Measurements from ENCODE around the gene TET1. TPM values are rescaled to one million over a fixed set of nuclear protein-coding genes. Genes with fewer than 3 reads are reported as not detected.

Gene TET1
- total and polyA plus RNA-seq, 2 of the 13 experiments (the other 11 are each of a cell fraction or from before 2014, with no cell fraction given) = 6.9 to 7.3 TPM

DNA sequence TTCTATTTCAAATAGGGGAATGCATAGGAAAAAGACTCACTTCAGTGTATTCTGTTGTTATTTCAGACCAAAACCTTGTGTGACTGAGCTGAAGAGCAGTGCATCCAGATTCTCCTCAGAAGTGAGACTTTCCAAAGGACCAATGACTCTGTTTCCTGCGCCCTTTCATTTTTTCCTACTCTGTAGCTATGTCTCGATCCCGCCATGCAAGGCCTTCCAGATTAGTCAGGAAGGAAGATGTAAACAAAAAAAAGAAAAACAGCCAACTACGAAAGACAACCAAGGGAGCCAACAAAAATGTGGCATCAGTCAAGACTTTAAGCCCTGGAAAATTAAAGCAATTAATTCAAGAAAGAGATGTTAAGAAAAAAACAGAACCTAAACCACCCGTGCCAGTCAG lies 12.0 kb downstream of the TET1 start:
- Histone ChIP-seq H4K20me1 (ENCODE audit: insufficient read depth, low read length) (peaks cover 6% of the 10 kb centered on the region; the same call in 1 of the 2 replicates), H3K4me1 (ENCODE audit: insufficient read depth, low read length) (peaks cover 14% of the 10 kb centered on the region), H3K27ac (ENCODE audit: extremely low read length, insufficient read depth, low read length) (no peak overlapping the region), H3K79me2 (ENCODE audit: insufficient read depth, low read length) (peaks cover 19% of the 10 kb centered on the region), H3K4me3 (replicated peaks in 1 of 3; ENCODE audit: insufficient read depth in 1 of 3, low read depth in 2 of 3, low read length in 3 of 3) (no peak overlapping the region), H2AFZ (ENCODE audit: low read length) (no peak overlapping the region), H3K4me2 (ENCODE audit: low read depth, low read length) (no peak overlapping the region), H3K36me3 (replicated peaks in 1 of 2; ENCODE audit: control insufficient read depth in 1 of 2, insufficient read depth in 2 of 2, low read length in 2 of 2) (peaks cover 17 to 31% of the 10 kb centered on the region in 2 experiments), H3K27me3 (ENCODE audit: control insufficient read depth in 1 of 2, insufficient read depth in 2 of 2, low read length in 2 of 2) (no peaks in the 10 kb centered on the region), H3K9ac (ENCODE audit: insufficient read depth, low read depth, low read length) (no peak overlapping the region), H3K9me3 (ENCODE audit: low read length) (no peaks in the 10 kb centered on the region)
- CTCF ChIA-PET (ENCODE audit: low intra/inter-chr PET ratio, low total read pairs) = no interaction called here
- no TSS peak for BruUV-seq (replicated peaks)
- TF ChIP-seq GABPA (IDR thresholded peaks at IDR 0.05; ENCODE audit: low read depth, low read length) (no peak), GABPA (CRISPR knock-in tag; IDR thresholded peaks at IDR 0.05; ENCODE audit: low read depth) (no peak), FOXA3 (CRISPR knock-in tag; IDR thresholded peaks at IDR 0.05) (no peak), GPN1 (CRISPR knock-in tag; IDR thresholded peaks at IDR 0.05; ENCODE audit: borderline replicate concordance) (no peak), KLF9 (CRISPR knock-in tag; IDR thresholded peaks at IDR 0.05; ENCODE audit: low read depth) (no peak), ZNF354B (CRISPR knock-in tag; IDR thresholded peaks at IDR 0.05) (no peak), IRF2 (CRISPR knock-in tag; IDR thresholded peaks at IDR 0.05) (no peak), ETV5 (CRISPR knock-in tag; IDR thresholded peaks at IDR 0.05; ENCODE audit: borderline replicate concordance) (no peak), ZNF430 (CRISPR knock-in tag; IDR thresholded peaks at IDR 0.05) (no peak)
- TF ChIP-seq, protein P1, sequence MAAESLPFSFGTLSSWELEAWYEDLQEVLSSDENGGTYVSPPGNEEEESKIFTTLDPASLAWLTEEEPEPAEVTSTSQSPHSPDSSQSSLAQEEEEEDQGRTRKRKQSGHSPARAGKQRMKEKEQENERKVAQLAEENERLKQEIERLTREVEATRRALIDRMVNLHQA (CRISPR knock-in tag; IDR thresholded peaks at IDR 0.05) = no peak
- TF ChIP-seq, protein P2, sequence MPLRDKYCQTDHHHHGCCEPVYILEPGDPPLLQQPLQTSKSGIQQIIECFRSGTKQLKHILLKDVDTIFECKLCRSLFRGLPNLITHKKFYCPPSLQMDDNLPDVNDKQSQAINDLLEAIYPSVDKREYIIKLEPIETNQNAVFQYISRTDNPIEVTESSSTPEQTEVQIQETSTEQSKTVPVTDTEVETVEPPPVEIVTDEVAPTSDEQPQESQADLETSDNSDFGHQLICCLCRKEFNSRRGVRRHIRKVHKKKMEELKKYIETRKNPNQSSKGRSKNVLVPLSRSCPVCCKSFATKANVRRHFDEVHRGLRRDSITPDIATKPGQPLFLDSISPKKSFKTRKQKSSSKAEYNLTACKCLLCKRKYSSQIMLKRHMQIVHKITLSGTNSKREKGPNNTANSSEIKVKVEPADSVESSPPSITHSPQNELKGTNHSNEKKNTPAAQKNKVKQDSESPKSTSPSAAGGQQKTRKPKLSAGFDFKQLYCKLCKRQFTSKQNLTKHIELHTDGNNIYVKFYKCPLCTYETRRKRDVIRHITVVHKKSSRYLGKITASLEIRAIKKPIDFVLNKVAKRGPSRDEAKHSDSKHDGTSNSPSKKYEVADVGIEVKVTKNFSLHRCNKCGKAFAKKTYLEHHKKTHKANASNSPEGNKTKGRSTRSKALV (CRISPR knock-in tag; IDR thresholded peaks at IDR 0.05) = no peak
- WGBS (ENCODE audit: low lambda C conversion rate) = 89% methylated on average over 5 of the region's 5 CpGs
- intact Hi-C loops (cut with micrococcal nuclease; ENCODE audit: unreplicated experiment) = no loop called here
- POLR2A ChIA-PET = no interaction called here
- no peak for DNase-seq (ENCODE audit: low spot score)
- FAIRE-seq = no peak
- in situ Hi-C loops (cut with HindIII; ENCODE audit: extremely low pct_ligation_motif_present, low pct_unique_long_range_greater_than_20kb) = no loop called here
- ATAC-seq = no peak

All from HepG2 (cell line).